RWPE2 (cell line): ENCODE data around the gene UBXN10.
A peak's percentile ranks its signal among the peaks of the same experiment; 100 is the strongest.

Experiments used
- ATAC-seq: fragments of 200-7000 bp; cut with Tn5 transposase; 3 replicates; pipeline ENCODE4 v1.9.1; 2021; ENCODE audit warnings: low read depth
- DNase-seq: peaks from one replicate; pipeline ENCODE4 v3.0.0-alpha.2; 2020; ENCODE audit warnings: low spot score
- H3K27ac ChIP-seq: fragments of 450-650 bp; 2 replicates; pipeline ENCODE4 v1.5.1; 2017; ENCODE audit warnings: mild to moderate bottlenecking; ENCODE audit not compliant: poor library complexity, severe bottlenecking
- H3K27me3 ChIP-seq: fragments of 250-450 bp; sonication (Bioruptor Pico); 2 replicates; pipeline ENCODE4 v1.5.1; 2021; ENCODE audit warnings: mild to moderate bottlenecking, moderate library complexity; ENCODE audit not compliant: insufficient read depth, poor library complexity, severe bottlenecking
- H3K36me3 ChIP-seq: fragments of 250-450 bp; sonication (Bioruptor Pico); 2 replicates; pipeline ENCODE4 v1.5.1; 2020; ENCODE audit warnings: low read depth, mild to moderate bottlenecking, moderate library complexity
- H3K4me1 ChIP-seq: fragments of 250-450 bp; sonication (Bioruptor Pico); 2 replicates; pipeline ENCODE4 v1.5.1; 2021; ENCODE audit warnings: mild to moderate bottlenecking, moderate library complexity; ENCODE audit not compliant: insufficient read depth, poor library complexity, severe bottlenecking
- H3K4me3 ChIP-seq: fragments of 250-450 bp; sonication (Bioruptor Pico); 2 replicates; pipeline ENCODE4 v1.5.1; 2021; ENCODE audit warnings: mild to moderate bottlenecking, moderate library complexity; ENCODE audit not compliant: severe bottlenecking
- H3K9me3 ChIP-seq: fragments of 250-450 bp; sonication (Bioruptor Pico); 2 replicates; pipeline ENCODE4 v1.5.1; 2021; ENCODE audit warnings: mild to moderate bottlenecking, moderate library complexity; ENCODE audit not compliant: severe bottlenecking
- CTCF ChIP-seq: fragments of 450-650 bp; IDR thresholded peaks from one replicate; pipeline ENCODE4 v1.5.1; 2017; ENCODE audit warnings: mild to moderate bottlenecking, moderate library complexity; ENCODE audit not compliant: poor library complexity, severe bottlenecking

Gene UBXN10

GRCh38 chr1:20160034-20160433 is 25.9 kb upstream of the UBXN10 start:
- Histone ChIP-seq H3K27me3 (no peaks in the 10 kb centered on the region), H3K4me3 (no peak overlapping the region), H3K4me1 (no peaks in the 10 kb centered on the region), H3K9me3 (peaks cover 8% of the 10 kb centered on the region), H3K36me3 (no peaks in the 10 kb centered on the region), H3K27ac (no peak overlapping the region)
- ATAC-seq, result no peak
- DNase-seq, result no peak
- TF ChIP-seq CTCF, result no peak

DNA sequence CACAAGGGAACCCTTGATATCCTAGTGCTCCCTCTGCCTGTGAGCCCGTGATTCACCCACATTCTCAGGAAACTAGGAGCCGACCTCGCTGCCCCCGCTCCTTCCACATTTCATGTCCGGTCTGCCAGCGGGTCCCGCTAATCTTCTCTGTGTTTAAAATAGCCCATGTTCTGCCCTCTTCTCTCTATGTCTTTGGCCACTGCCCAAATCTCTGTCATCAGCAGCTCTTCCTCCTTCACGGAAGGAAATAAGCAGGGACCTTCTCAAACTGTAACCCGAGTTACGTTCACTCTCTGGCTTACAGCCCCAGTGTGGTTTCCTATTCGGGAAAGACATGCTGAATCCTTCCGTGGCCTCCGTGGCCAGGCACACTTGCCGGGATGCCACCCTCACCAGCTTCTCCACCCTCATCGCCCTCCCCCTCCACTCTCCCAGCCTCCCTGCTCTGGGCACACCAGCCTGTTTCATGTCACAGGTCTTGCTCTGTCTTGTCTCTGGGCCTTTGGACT is 21.1 kb upstream of the UBXN10 start:
- DNase-seq (no peak), ATAC-seq (no peak)
- Histone ChIP-seq H3K4me3 (no peak overlapping the region), H3K4me1 (peaks cover 4% of the 10 kb centered on the region), H3K27me3 (no peaks in the 10 kb centered on the region), H3K36me3 (no peaks in the 10 kb centered on the region), H3K9me3 (peaks cover 8% of the 10 kb centered on the region), H3K27ac (no peak overlapping the region)
- TF ChIP-seq CTCF, result no peak

- Histone ChIP-seq H3K9me3 (peaks cover 2% of the 10 kb centered on the region), H3K36me3 (no peaks in the 10 kb centered on the region), H3K4me1 (peaks cover 4% of the 10 kb centered on the region), H3K27ac (no peak overlapping the region), H3K27me3 (no peaks in the 10 kb centered on the region), H3K4me3 (no peak overlapping the region)
- peak; percentile 50 for TF ChIP-seq CTCF
- ATAC-seq (0 out of 3 replicates have a peak, but pooled peaks have one; percentile 29), DNase-seq (no peak)
Observed at GRCh38 chr1:20165522-20165951, 20.4 kb upstream of the UBXN10 start.

DNA sequence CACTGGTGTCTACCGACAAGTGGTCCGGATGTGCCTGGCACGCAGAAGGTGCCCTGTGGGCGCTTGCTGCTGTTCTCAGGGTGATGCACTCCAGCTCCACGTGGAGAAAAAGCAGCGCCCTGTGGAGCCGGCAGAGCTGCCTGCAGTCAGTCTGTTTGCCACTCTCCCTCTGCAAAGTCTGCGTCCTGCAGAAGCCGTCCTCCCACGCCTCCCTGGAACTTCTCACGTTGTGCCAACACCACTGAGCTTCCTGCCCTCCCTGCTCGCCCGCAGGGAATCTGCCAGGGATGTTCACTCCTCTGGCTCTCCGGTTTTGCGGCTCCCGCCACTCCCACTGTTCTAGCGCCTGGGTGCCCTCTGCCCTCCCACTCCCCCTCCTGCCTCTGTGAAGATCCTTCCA is 19.8 kb upstream of the UBXN10 start:
- TF ChIP-seq CTCF, result no peak
- Histone ChIP-seq H3K36me3 (no peaks in the 10 kb centered on the region), H3K9me3 (no peaks in the 10 kb centered on the region), H3K4me3 (no peak overlapping the region), H3K4me1 (peaks cover 4% of the 10 kb centered on the region), H3K27me3 (no peaks in the 10 kb centered on the region), H3K27ac (no peak overlapping the region)
- ATAC-seq (peak; percentile 53; the same call in 2 of the 3 replicates), DNase-seq (no peak)

DNA sequence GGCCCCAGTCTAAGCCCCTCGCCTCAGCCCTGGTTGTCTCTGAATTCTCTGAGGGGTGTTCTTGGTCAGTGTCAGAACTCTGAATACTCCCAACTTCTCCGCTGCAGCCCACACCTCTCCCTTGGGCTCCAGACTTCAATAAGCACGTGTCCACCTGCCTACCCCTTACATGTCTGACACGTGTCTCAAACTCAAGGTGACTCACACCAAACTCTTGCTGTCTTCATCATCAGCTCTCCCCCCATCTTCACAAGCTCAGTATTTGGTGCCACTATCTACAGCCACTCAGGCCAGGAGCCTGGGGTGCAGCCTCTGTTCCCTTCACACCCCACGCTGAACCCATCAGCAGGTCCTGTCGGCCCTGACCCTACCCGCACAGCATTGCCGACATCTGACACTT is 18.8 kb upstream of the UBXN10 start:
- Histone ChIP-seq H3K27ac (no peak overlapping the region), H3K27me3 (no peaks in the 10 kb centered on the region), H3K36me3 (no peaks in the 10 kb centered on the region), H3K4me3 (no peak overlapping the region), H3K9me3 (no peaks in the 10 kb centered on the region), H3K4me1 (peaks cover 8% of the 10 kb centered on the region)
- TF ChIP-seq CTCF, result no peak
- ATAC-seq, result no peak
- DNase-seq, result no peak
